ENCODE measurements around the gene HID1. TPM values are rescaled to one million over a fixed set of nuclear protein-coding genes. Genes with fewer than 3 reads are reported as not detected.

HID1 gene
- total and polyA plus RNA-seq, 2 experiments from 2014 or later: 8.7 to 10.9 TPM

DNA sequence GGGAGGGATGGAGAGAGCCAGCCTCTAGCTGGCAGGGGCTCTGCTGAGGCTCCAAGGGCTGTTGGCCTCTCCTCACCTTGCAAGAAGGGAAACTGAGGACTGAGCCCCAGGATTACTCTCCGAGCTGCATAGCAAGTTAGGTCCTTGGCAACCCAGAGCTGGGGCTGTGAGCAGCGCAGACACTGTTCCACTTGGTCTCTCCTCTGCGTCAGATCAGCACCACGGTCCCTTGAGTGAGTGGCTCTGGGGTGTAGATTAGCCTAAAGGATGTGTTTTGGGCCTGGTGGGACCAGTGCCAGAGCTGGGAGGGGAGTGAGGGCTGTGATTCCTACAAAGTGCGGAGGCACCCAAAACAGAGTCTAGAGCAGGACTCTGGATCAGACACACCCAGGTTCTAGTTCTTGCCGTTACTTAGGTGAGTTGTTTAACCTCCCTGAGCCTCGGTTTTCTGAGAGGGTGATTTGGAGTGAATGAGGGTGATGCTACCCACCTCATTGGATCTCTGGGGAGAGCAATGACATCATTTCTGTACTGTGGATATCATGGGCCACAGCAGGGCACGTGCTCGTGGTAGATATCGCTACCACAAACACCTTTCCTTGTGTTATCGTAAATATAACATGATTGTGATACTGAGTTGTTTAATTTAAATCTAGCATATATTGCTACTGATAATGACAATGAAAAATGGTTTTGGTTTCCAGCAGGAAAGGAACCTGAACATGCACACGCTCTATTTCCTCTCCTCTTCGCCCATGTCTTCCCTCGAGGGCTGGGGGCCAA lies 71.0 kb downstream of the HID1 start:
- H4K20me1 ChIP-seq (replicated peaks; ENCODE audit: insufficient read depth): no peaks in the 10 kb centered on the region
- no peak for TF ChIP-seq EZH2 (IDR thresholded peaks at IDR 0.05; ENCODE audit: low read depth, unreplicated experiment)
- no peak for TF ChIP-seq CTCF (conservative IDR thresholded peaks at IDR 0.05; ENCODE audit: low read depth in 2 of 2)
- H2AFZ ChIP-seq: no peak overlapping the region
- Mint-ChIP-seq H3K27ac (no peak overlapping the region), H3K4me3 (no peak overlapping the region; the same call in 2 of the 3 replicates), H3K27me3 (ENCODE audit: insufficient read depth, low read depth, poor library complexity) (peaks cover 11% of the 10 kb centered on the region), H3K4me1 (peaks cover 4% of the 10 kb centered on the region; the same call in 2 of the 3 replicates), H3K9me3 (peaks cover 4% of the 10 kb centered on the region; the same call in 2 of the 3 replicates), H3K36me3 (ENCODE audit: low read depth) (peaks cover 2% of the 10 kb centered on the region; the same call in 1 of the 3 replicates)
- H3K27me3 ChIP-seq (ENCODE audit: insufficient read depth): peaks cover 9% of the 10 kb centered on the region; the same call in 1 of the 2 replicates
- H3K4me2 ChIP-seq: no peak overlapping the region
- H3K79me2 ChIP-seq (replicated peaks; ENCODE audit: insufficient read depth): no peaks in the 10 kb centered on the region
- H3K4me3 ChIP-seq: no peak overlapping the region
- DNase-seq (ENCODE audit: low spot score) (no peak), ATAC-seq (no peak)
- no peaks in the 10 kb centered on the region for H3K9me2 ChIP-seq (ENCODE audit: insufficient read depth)
- no peaks in the 10 kb centered on the region for H3F3A ChIP-seq (replicated peaks; ENCODE audit: low read depth)
- H3K4me1 ChIP-seq (ENCODE audit: insufficient read depth): no peaks in the 10 kb centered on the region; the same call in 1 of the 2 replicates
- no peak overlapping the region for H3K27ac ChIP-seq (ENCODE audit: low read depth)
- H3K36me3 ChIP-seq (ENCODE audit: insufficient read depth): no peaks in the 10 kb centered on the region

Other genes starting within 250 kb of the HID1 start
- 3.4 and 5.2 TPM in 2 replicates for gene RAB37, start 235.5 kb downstream of the HID1 start, total RNA-seq (2014; rRNA removed; shearing (Covaris generic))
- gene RAB37, start 235.5 kb downstream of the HID1 start, polyA plus RNA-seq (2016; fragmentation: Nextera tagmentation; extraction: Ambion mirVana): 3.3 and 3.6 TPM in 2 replicates
- 85.8 and 100 TPM in 2 replicates for gene NHERF1, start 224.1 kb downstream of the HID1 start, total RNA-seq (2014; rRNA removed; shearing (Covaris generic))
- gene NHERF1, start 224.1 kb downstream of the HID1 start, polyA plus RNA-seq (2016; fragmentation: Nextera tagmentation; extraction: Ambion mirVana): 48.8 and 49.3 TPM in 2 replicates
- 37.5 and 62.1 TPM in 2 replicates for gene NAT9, start 196.4 kb downstream of the HID1 start, total RNA-seq (2014; rRNA removed; shearing (Covaris generic))
- 30.7 and 37.3 TPM in 2 replicates for gene NAT9, start 196.4 kb downstream of the HID1 start, polyA plus RNA-seq (2016; fragmentation: Nextera tagmentation; extraction: Ambion mirVana)
- gene GRIN2C, start 112.9 kb downstream of the HID1 start, total RNA-seq (2014; rRNA removed; shearing (Covaris generic)): 0.10 TPM in 1 of 2 replicates, not detected in the other
- gene GRIN2C, start 112.9 kb downstream of the HID1 start, polyA plus RNA-seq (2016; fragmentation: Nextera tagmentation; extraction: Ambion mirVana): 0.07 and 0.19 TPM in 2 replicates
- 33.1 and 34.5 TPM in 2 replicates for gene FDXR, start 99.8 kb downstream of the HID1 start, total RNA-seq (2014; rRNA removed; shearing (Covaris generic))
- 19.9 and 21.7 TPM in 2 replicates for gene FDXR, start 99.8 kb downstream of the HID1 start, polyA plus RNA-seq (2016; fragmentation: Nextera tagmentation; extraction: Ambion mirVana)
- 0.73 and 1.6 TPM in 2 replicates for gene FADS6, start 79.1 kb downstream of the HID1 start, total RNA-seq (2014; rRNA removed; shearing (Covaris generic))
- 0.35 and 0.42 TPM in 2 replicates for gene FADS6, start 79.1 kb downstream of the HID1 start, polyA plus RNA-seq (2016; fragmentation: Nextera tagmentation; extraction: Ambion mirVana)
- 1.7 and 3.5 TPM in 2 replicates for gene USH1G, start 49.5 kb downstream of the HID1 start, total RNA-seq (2014; rRNA removed; shearing (Covaris generic))
- 0.28 and 0.34 TPM in 2 replicates for gene USH1G, start 49.5 kb downstream of the HID1 start, polyA plus RNA-seq (2016; fragmentation: Nextera tagmentation; extraction: Ambion mirVana)
- not detected in 2 replicates for gene OTOP2, start 48.5 kb downstream of the HID1 start, total RNA-seq (2014; rRNA removed; shearing (Covaris generic))
- gene OTOP2, start 48.5 kb downstream of the HID1 start, polyA plus RNA-seq (2016; fragmentation: Nextera tagmentation; extraction: Ambion mirVana): not detected in 2 replicates
- not detected in 2 replicates for gene OTOP3, start 36.9 kb downstream of the HID1 start, total RNA-seq (2014; rRNA removed; shearing (Covaris generic))
- gene OTOP3, start 36.9 kb downstream of the HID1 start, polyA plus RNA-seq (2016; fragmentation: Nextera tagmentation; extraction: Ambion mirVana): not detected in 2 replicates
- gene CDR2L, start 14.9 kb upstream of the HID1 start, total RNA-seq (2014; rRNA removed; shearing (Covaris generic)): 34.4 and 35.8 TPM in 2 replicates
- 17.7 and 18.3 TPM in 2 replicates for gene CDR2L, start 14.9 kb upstream of the HID1 start, polyA plus RNA-seq (2016; fragmentation: Nextera tagmentation; extraction: Ambion mirVana)
- 38.0 and 48.5 TPM in 2 replicates for gene MRPL58, start 39.9 kb upstream of the HID1 start, total RNA-seq (2014; rRNA removed; shearing (Covaris generic))
- 66.7 and 68.0 TPM in 2 replicates for gene MRPL58, start 39.9 kb upstream of the HID1 start, polyA plus RNA-seq (2016; fragmentation: Nextera tagmentation; extraction: Ambion mirVana)
- gene ATP5PD, start 74.2 kb upstream of the HID1 start, total RNA-seq (2014; rRNA removed; shearing (Covaris generic)): 240 and 244 TPM in 2 replicates
- 1,144 and 1,234 TPM in 2 replicates for gene ATP5PD, start 74.2 kb upstream of the HID1 start, polyA plus RNA-seq (2016; fragmentation: Nextera tagmentation; extraction: Ambion mirVana)
- 24.3 and 30.0 TPM in 2 replicates for gene KCTD2, start 74.5 kb upstream of the HID1 start, total RNA-seq (2014; rRNA removed; shearing (Covaris generic))
- 7.4 and 8.1 TPM in 2 replicates for gene KCTD2, start 74.5 kb upstream of the HID1 start, polyA plus RNA-seq (2016; fragmentation: Nextera tagmentation; extraction: Ambion mirVana)
- 30.1 and 40.0 TPM in 2 replicates for gene SLC16A5, start 115.2 kb upstream of the HID1 start, total RNA-seq (2014; rRNA removed; shearing (Covaris generic))
- gene SLC16A5, start 115.2 kb upstream of the HID1 start, polyA plus RNA-seq (2016; fragmentation: Nextera tagmentation; extraction: Ambion mirVana): 5.0 and 7.3 TPM in 2 replicates
- gene ARMC7, start 137.2 kb upstream of the HID1 start, total RNA-seq (2014; rRNA removed; shearing (Covaris generic)): 4.5 and 5.6 TPM in 2 replicates
- gene ARMC7, start 137.2 kb upstream of the HID1 start, polyA plus RNA-seq (2016; fragmentation: Nextera tagmentation; extraction: Ambion mirVana): 6.3 and 8.4 TPM in 2 replicates
- gene NT5C, start 159.0 kb upstream of the HID1 start, total RNA-seq (2014; rRNA removed; shearing (Covaris generic)): 91.7 and 122 TPM in 2 replicates
- 120 and 134 TPM in 2 replicates for gene NT5C, start 159.0 kb upstream of the HID1 start, polyA plus RNA-seq (2016; fragmentation: Nextera tagmentation; extraction: Ambion mirVana)
- gene JPT1, start 181.8 kb upstream of the HID1 start, total RNA-seq (2014; rRNA removed; shearing (Covaris generic)): 249 and 278 TPM in 2 replicates
- 903 and 929 TPM in 2 replicates for gene JPT1, start 181.8 kb upstream of the HID1 start, polyA plus RNA-seq (2016; fragmentation: Nextera tagmentation; extraction: Ambion mirVana)
- 133 and 139 TPM in 2 replicates for gene SUMO2, start 210.2 kb upstream of the HID1 start, total RNA-seq (2014; rRNA removed; shearing (Covaris generic))
- 784 and 890 TPM in 2 replicates for gene SUMO2, start 210.2 kb upstream of the HID1 start, polyA plus RNA-seq (2016; fragmentation: Nextera tagmentation; extraction: Ambion mirVana)
- 57.2 and 59.4 TPM in 2 replicates for gene NUP85, start 232.9 kb upstream of the HID1 start, total RNA-seq (2014; rRNA removed; shearing (Covaris generic))
- gene NUP85, start 232.9 kb upstream of the HID1 start, polyA plus RNA-seq (2016; fragmentation: Nextera tagmentation; extraction: Ambion mirVana): 114 and 116 TPM in 2 replicates

Measured in GM23338 (cell line).